Effector memory CD4-positive, alpha-beta T cell (primary cell): ENCODE measurements around the gene ADSS1.

Experiments used
- DNase-seq, 3 donors: peaks; one replicate each; pipeline ENCODE4 v3.0.0-alpha.2; 2020
- H3K27ac ChIP-seq: 2 replicates; pipeline ENCODE4 v1.7.0; 2013; ENCODE audit warnings: mild to moderate bottlenecking, low read length, moderate library complexity; ENCODE audit not compliant: insufficient read depth, poor library complexity, severe bottlenecking
- H3K27me3 ChIP-seq: replicated peaks from 2 replicates; pipeline ENCODE4 v1.7.0; 2013; ENCODE audit warnings: mild to moderate bottlenecking, low read length; ENCODE audit not compliant: insufficient read depth, control insufficient read depth, poor library complexity, severe bottlenecking
- H3K36me3 ChIP-seq: 2 replicates; pipeline ENCODE4 v1.7.0; 2013; ENCODE audit warnings: mild to moderate bottlenecking, low read length, moderate library complexity; ENCODE audit not compliant: control insufficient read depth, insufficient read depth
- H3K4me1 ChIP-seq: 2 replicates; pipeline ENCODE4 v1.7.0; 2013; ENCODE audit warnings: low read length, mild to moderate bottlenecking; ENCODE audit not compliant: control insufficient read depth, insufficient read depth, poor library complexity, severe bottlenecking
- H3K4me3 ChIP-seq: 2 replicates; pipeline ENCODE4 v1.7.0; 2013; ENCODE audit warnings: low read length, low read depth, mild to moderate bottlenecking; ENCODE audit not compliant: insufficient read depth, poor library complexity, severe bottlenecking
- H3K9me3 ChIP-seq: 2 replicates; pipeline ENCODE4 v1.7.0; 2013; ENCODE audit warnings: mild to moderate bottlenecking, low read length, moderate library complexity; ENCODE audit not compliant: control insufficient read depth

The ADSS1 gene

GRCh38 chr14:104757238-104757585 lies 33.2 kb downstream of the ADSS1 start:
- H3K27ac ChIP-seq = no peak overlapping the region
- no peaks in the 10 kb centered on the region for H3K9me3 ChIP-seq
- H3K27me3 ChIP-seq = no peaks in the 10 kb centered on the region
- peaks cover 49% of the 10 kb centered on the region for H3K36me3 ChIP-seq
- DNase-seq = no peak
- H3K4me1 ChIP-seq = peaks cover 17% of the 10 kb centered on the region
- H3K4me3 ChIP-seq = no peak overlapping the region

- H3K4me1 ChIP-seq = peaks cover 17% of the 10 kb centered on the region
- H3K36me3 ChIP-seq = peaks cover 49% of the 10 kb centered on the region
- H3K27me3 ChIP-seq = no peaks in the 10 kb centered on the region
- no peak overlapping the region for H3K27ac ChIP-seq
- H3K9me3 ChIP-seq = no peaks in the 10 kb centered on the region
- no peak for DNase-seq
- no peak overlapping the region for H3K4me3 ChIP-seq
Observed at GRCh38 chr14:104757681-104758392, 33.8 kb downstream of the ADSS1 start.

GRCh38 chr14:104758981-104759969 lies 35.2 kb downstream of the ADSS1 start:
- DNase-seq = no peak
- Histone ChIP-seq H3K4me3 (no peak overlapping the region), H3K9me3 (no peaks in the 10 kb centered on the region), H3K27ac (no peak overlapping the region), H3K36me3 (peaks cover 49% of the 10 kb centered on the region), H3K27me3 (no peaks in the 10 kb centered on the region), H3K4me1 (peaks cover 10% of the 10 kb centered on the region)

- H3K4me1 ChIP-seq = peaks cover 3% of the 10 kb centered on the region
- H3K36me3 ChIP-seq = peaks cover 7% of the 10 kb centered on the region
- no peak for DNase-seq
- H3K4me3 ChIP-seq = no peak overlapping the region
- H3K9me3 ChIP-seq = no peaks in the 10 kb centered on the region
- H3K27me3 ChIP-seq = no peaks in the 10 kb centered on the region
- no peak overlapping the region for H3K27ac ChIP-seq
Observed at GRCh38 chr14:104765517-104765916, 41.5 kb downstream of the ADSS1 start.

- DNase-seq = no peak
- Histone ChIP-seq H3K27ac (no peak overlapping the region), H3K9me3 (peaks cover 4% of the 10 kb centered on the region), H3K4me1 (peaks cover 3% of the 10 kb centered on the region), H3K27me3 (no peaks in the 10 kb centered on the region), H3K36me3 (peaks cover 13% of the 10 kb centered on the region), H3K4me3 (no peak overlapping the region)
Observed at GRCh38 chr14:104766256-104766862, 42.3 kb downstream of the ADSS1 start.

- H3K27me3 ChIP-seq = no peaks in the 10 kb centered on the region
Observed at GRCh38 chr14:104766863-104767633, 43.0 kb downstream of the ADSS1 start.

GRCh38 chr14:104767634-104767918 lies 43.5 kb downstream of the ADSS1 start:
- no peak for DNase-seq
- no peak overlapping the region for H3K27ac ChIP-seq
- H3K4me3 ChIP-seq = no peak overlapping the region
- H3K36me3 ChIP-seq = peaks cover 19% of the 10 kb centered on the region
- peaks cover 5% of the 10 kb centered on the region for H3K9me3 ChIP-seq
- H3K4me1 ChIP-seq = peaks cover 3% of the 10 kb centered on the region
- H3K27me3 ChIP-seq = no peaks in the 10 kb centered on the region

More at GRCh38 chr14:104766863-104767633, 43.0 kb downstream of the ADSS1 start:
- peaks cover 3% of the 10 kb centered on the region for H3K4me1 ChIP-seq
- H3K36me3 ChIP-seq = peaks cover 13% of the 10 kb centered on the region
- no peak overlapping the region for H3K4me3 ChIP-seq
- H3K27ac ChIP-seq = no peak overlapping the region
- H3K9me3 ChIP-seq = peaks cover 5% of the 10 kb centered on the region
- DNase-seq = no peak

GRCh38 chr14:104768437-104769323 lies 44.7 kb downstream of the ADSS1 start:
- Histone ChIP-seq H3K36me3 (peaks cover 27% of the 10 kb centered on the region), H3K4me1 (peaks cover 3% of the 10 kb centered on the region), H3K9me3 (peaks cover 5% of the 10 kb centered on the region), H3K27ac (no peak overlapping the region), H3K27me3 (no peaks in the 10 kb centered on the region), H3K4me3 (no peak overlapping the region)
- peak; percentile 73 to 83 (median 80) for DNase-seq
